Neural progenitor cell (in vitro differentiated cells): ENCODE data around the gene CHTF8.

Experiments
- EZH2 ChIP-seq: fragments of 200-600 bp; sonication (generic); IDR thresholded peaks from 2 replicates; pipeline ENCODE4 v1.6.1; 2017; ENCODE audit warnings: antibody characterized with exemption, mild to moderate bottlenecking, moderate library complexity
- TF ChIP-seq, protein P1 (sequence below): fragments of 200-600 bp; sonication (generic); IDR thresholded peaks from 2 replicates; pipeline ENCODE4 v1.5.1; 2017; ENCODE audit warnings: antibody characterized with exemption, mild to moderate bottlenecking

GRCh38 chr16:69115361-69115760, 17.0 kb downstream of the CHTF8 start:
- TF ChIP-seq, protein P1, sequence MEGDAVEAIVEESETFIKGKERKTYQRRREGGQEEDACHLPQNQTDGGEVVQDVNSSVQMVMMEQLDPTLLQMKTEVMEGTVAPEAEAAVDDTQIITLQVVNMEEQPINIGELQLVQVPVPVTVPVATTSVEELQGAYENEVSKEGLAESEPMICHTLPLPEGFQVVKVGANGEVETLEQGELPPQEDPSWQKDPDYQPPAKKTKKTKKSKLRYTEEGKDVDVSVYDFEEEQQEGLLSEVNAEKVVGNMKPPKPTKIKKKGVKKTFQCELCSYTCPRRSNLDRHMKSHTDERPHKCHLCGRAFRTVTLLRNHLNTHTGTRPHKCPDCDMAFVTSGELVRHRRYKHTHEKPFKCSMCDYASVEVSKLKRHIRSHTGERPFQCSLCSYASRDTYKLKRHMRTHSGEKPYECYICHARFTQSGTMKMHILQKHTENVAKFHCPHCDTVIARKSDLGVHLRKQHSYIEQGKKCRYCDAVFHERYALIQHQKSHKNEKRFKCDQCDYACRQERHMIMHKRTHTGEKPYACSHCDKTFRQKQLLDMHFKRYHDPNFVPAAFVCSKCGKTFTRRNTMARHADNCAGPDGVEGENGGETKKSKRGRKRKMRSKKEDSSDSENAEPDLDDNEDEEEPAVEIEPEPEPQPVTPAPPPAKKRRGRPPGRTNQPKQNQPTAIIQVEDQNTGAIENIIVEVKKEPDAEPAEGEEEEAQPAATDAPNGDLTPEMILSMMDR = no peak
- no peak for TF ChIP-seq EZH2
